ENCODE measurements around the gene ANKRD65. TPM values are rescaled to one million over a fixed set of nuclear protein-coding genes. Genes with fewer than 3 reads are reported as not detected.
"Not testable (repeated sequence)": the region's sequence is repeated elsewhere in the genome, so short reads cannot be mapped to it uniquely, and the experiment has no call there.

Gene ANKRD65
- total RNA-seq, 1 donor from 2014 or later: under 0.01 TPM

DNA sequence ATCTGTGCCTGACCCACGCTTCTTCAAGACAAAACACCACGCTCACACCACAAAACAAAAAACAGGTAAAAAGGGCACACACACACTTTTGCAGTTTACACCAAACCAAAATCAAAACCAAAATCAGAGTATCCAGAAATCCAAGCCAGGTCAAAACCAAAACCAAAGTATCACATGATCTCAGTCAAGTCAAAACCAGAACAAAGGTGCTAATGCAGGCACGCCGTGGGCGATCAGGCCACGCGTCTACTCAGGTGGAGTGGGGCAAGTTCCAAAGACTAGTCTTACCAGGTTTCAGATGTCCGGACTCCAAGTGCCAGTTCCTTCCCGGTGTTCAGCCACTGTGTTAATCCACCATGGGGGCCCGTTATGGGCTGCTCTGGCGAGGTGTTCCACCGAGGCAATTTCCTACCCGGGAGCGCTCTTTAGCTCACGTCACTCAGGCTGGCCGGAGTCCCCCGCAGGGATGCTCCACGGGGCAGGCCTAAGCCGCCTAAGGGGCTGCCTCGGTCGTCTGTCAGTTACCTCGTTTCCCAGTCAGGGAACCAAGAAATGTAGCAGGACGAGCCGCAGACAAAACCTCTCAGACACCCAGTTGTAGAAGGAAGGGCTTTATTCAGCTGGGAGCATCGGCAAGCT is 3.1 kb downstream of the ANKRD65 start:
- DNase-seq (ENCODE audit: low read depth in 2 of 2): not testable (repeated sequence)

DNA sequence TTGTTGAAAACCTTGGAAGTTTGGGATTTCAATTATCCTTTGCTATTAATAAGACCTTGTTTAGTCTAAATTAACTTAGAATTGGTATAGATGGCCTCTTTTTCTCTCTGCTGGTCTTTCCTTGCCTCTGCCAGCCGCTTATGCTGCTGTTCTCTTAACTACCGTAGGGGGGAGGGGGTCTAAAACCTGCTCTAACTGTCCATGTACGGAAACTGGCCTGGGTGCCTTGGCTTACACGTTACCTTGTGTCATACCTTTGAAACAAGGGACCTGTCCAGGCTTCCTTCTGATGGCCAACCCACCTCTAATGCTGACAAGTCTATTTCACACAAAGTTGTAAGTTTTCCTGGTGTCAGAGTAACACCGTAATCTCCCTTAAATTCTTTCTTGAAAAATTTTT is 3.7 kb downstream of the ANKRD65 start:
- not testable (repeated sequence) for DNase-seq (ENCODE audit: low read depth in 2 of 2)

DNA sequence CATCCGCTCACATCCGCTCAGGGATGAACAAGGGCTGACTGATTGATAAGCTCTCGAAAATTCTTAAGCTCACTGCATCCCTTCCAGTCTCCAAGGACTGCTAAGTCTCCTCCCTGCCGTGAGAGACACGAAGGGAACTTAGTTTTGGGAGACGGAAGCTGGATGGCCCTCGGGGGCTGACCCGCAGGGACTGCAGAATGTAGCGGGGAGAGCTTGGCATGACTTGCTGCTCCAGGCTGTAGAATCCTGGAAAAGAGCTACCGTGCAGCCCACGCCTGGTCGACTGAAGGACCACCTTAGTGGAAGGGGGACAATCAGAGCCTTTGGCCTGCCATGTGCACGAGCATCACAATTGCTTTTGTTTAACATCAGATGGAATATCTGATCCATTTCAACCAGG is 5.3 kb downstream of the ANKRD65 start:
- no peak for DNase-seq (ENCODE audit: low read depth in 2 of 2)

GRCh38 chr1:1412311-1412902 is 8.7 kb downstream of the ANKRD65 start:
- not testable (repeated sequence) for DNase-seq (ENCODE audit: low read depth in 2 of 2)

- DNase-seq (ENCODE audit: low read depth in 2 of 2): no peak
These were observed 9.4 kb downstream of the ANKRD65 start for GRCh38 chr1:1411626-1412025.

DNA sequence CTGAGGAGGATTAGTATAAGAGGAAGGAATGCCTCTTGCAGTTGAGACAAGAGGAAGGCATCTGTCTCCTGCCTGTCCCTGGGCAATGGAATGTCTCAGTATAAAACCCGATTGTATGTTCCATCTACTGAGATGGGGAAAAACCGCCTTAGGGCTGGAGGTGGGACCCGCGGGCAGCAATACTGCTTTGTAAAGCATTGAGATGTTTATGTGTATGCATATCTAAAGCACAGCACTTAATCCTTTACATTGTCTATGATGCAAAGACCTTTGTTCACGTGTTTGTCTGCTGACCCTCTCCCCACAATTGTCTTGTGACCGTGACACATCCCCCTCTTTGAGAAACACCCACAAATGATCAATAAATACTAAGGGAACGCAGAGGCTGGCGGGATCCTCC is 10.8 kb downstream of the ANKRD65 start:
- DNase-seq (ENCODE audit: low read depth in 2 of 2): not testable (repeated sequence)

DNA sequence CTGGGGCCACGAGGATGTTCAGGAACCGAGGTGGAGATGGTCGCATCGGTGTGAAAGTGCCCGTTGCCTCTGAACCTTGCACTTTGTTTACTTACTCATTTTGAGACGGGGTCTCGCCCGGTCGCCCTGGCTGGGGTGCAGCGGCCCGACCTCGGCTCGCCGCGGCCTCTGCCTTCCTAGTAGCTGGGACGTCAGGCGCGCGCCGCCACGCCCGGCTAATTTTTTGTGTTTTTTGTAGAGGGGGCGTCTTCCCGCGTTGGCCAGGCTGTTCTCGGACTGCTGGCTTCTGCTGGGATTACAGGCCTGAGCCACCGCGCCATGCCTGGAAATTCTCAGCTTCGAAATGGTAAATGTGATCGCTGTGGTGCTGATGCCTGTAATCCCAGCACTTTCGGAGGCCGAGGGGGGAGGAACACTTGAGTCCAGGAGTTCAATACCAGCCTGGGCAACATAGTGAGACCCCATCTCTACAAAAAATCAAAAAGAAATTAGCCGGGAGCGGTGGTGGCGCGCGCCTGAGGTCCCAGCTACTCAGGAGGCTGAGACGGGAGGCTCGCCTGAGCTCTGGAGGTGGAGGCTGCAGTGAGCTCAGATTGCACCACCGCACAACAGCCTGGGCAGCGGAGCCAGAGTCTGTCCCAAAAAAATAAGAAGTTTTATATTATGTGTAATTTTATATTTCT is 13.3 kb downstream of the ANKRD65 start:
- DNase-seq (ENCODE audit: low read depth in 2 of 2): peak; percentile 78

DNA sequence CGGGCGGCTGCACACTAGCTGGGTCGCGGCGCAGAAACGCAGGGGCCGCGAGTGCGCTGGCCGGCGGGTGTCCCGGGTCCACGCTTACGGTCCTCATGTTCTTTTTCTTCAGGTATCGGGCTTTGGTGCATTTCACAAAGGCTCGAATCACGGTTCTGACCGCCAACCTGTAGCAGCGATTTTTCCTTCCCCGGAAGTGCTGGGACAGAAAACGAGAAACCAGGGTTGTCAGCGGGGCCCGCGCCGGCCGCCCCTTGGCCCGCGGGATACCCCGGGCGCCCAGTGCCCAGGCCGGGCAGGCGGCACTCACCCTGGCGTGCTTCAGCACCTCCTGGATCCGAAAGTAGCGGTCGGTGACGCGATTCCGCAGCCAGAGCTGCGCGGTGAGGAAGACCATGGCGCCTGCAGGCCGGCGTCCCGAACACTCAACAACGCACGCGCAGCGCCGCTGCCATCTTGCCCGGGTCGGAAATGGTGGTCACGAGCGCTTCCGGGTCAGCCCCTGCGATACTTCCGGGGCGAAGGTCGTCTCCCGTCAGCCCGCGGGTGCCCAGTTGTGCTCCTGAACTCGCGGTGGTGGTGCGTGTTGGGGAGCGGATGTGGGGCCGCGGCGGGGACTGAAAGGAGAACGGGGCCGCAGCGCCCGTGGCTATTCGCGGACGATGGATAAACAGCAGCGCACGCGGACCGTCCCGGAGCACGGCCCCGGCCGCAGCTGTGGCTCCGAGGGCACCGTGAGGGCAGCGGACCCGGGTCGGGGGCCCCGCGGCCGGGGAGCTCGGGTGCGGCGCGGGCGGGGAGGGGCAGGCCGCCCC is 14.0 kb downstream of the ANKRD65 start, which contains the start of gene MRPL20:
MRPL20 (minus strand) TSS at position 473 of the 815 bp plus-strand sequence; CDS start at position 397, 76 bp downstream.
- peak; percentile 92 to 93 for DNase-seq (ENCODE audit: low read depth in 2 of 2)

GRCh38 chr1:1406101-1406820 is 14.8 kb downstream of the ANKRD65 start:
- DNase-seq (ENCODE audit: low read depth in 2 of 2): no peak

DNA sequence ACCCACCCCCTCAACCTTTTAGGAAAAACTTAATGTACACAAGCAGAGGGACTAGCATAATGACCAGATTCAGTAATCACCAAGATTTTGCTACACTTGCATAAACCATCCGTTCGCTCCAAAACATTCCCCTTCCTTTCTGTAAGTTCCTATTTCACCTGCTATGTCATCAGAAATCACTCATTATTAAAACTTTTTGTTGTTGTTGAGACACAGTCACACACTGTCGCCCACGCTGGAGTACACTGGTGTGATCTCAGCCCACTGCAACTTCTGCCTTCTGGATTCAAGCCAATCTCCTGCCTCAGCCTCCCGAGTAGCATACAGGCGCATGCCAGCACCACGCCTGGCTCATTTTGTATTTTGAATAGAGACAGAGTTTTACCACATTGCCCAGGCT is 17.4 kb downstream of the ANKRD65 start:
- DNase-seq (ENCODE audit: low read depth in 2 of 2): no peak

DNA sequence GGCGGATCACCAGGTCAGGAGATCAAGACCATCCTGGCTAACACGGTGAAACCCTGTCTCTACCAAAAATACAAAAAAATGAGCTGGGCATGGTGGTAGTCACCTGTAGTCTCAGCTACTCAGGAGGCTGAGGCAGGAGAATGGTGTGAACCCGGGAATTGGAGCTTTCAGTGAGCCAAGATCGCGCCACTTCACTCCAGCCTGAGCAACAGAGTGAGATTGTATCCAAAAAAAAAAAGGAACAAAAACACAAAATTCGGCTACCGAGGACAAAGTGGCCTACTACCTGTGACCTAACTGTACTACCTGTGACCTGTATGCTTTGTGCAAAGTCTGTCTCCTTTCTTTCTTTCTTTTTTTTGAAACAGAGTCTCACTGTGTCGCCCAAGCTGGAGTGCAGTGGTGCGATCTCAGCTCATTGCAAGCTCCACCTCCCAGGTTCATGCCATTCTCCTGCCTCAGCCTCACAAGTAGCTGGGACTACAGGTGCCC is 18.1 kb downstream of the ANKRD65 start:
- DNase-seq (ENCODE audit: low read depth in 2 of 2): not testable (repeated sequence)

DNA sequence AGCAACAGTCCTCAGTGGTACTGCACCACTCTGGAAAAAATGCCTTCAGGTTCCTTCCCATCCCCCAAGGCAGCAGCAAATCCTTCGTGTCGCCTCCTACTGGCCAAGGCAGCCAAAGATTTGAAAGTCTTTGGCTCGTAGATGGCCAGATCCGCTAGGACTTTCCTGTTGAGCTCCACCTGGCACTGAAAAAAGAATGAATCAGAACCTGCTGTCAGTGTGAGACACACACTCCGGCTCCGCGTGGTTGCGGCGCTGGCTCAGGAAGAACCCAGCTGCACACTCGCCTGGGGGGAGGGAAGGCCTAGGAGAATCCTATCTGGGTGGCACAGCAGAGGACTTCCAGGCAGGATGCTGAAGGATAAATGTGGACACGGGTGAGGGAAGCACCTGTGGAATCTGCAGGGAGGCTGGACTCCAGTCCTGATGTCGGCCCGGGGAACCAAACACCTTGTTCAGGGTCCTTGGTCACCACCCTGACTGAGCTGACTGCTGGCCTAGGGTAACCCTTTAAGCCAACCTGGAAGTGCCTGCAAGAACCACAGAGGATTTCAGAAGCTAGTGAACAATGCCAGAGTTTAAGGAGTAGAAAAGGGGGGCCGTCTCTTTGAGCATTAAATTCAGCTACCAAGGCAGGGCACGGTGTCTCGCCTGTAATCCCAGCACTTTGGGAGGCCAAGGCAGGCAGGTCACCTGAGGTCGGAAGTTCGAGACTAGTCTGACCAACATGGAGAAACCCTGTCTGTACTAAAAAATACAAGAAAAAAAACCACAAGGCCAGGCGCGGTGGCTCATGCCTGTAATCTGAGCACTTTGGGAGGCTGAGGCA is 18.8 kb downstream of the ANKRD65 start:
- peak; percentile 75 to 81 for DNase-seq (ENCODE audit: low read depth in 2 of 2)

- no peak for DNase-seq (ENCODE audit: low read depth in 2 of 2)
These were observed 19.5 kb downstream of the ANKRD65 start for GRCh38 chr1:1401457-1402010.

DNA sequence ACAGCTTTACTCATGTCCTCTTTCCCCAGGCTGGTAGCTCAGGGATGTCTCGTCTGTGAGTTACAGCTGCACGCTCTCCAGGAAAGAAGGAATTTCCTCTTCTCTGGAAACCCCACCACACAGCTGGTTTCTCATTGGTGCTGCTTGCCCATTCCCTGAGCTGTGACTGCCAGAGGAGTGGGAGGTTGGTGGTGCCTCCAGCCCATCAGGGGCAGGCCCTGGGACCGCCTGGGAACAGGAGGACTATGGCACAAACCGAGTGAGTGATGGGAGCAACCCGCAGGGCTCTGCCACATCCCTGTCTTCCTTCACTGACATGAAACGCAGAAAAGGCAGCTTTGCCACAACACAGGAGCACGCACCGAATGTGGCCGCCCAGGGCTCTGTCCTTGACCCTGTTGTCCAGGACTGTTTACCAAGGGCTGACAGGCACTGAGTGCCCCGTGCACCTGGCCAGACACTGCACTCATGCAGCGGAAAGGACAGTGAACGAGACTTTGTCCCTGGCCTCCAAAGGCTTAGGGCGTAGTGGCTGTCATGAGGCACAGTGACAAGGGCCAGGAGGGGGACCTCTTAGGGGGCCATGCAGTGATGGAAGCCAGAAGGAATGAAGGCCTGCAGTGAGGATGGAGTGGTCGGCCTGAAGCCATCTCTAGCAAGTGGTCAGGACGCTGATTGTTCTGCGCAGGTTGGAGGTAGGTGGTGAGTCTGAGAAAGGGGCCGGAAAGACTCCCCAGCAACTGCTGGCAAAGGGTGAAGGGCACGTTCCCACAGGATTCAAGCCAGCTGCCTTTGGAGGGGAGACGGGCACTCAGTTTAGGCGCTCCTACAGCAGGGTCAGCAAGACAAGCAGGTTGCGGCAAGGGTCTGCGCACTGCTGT is 20.3 kb downstream of the ANKRD65 start:
- peak in 1 of 2 donors; percentile 32 for DNase-seq (ENCODE audit: low read depth in 2 of 2)

DNA sequence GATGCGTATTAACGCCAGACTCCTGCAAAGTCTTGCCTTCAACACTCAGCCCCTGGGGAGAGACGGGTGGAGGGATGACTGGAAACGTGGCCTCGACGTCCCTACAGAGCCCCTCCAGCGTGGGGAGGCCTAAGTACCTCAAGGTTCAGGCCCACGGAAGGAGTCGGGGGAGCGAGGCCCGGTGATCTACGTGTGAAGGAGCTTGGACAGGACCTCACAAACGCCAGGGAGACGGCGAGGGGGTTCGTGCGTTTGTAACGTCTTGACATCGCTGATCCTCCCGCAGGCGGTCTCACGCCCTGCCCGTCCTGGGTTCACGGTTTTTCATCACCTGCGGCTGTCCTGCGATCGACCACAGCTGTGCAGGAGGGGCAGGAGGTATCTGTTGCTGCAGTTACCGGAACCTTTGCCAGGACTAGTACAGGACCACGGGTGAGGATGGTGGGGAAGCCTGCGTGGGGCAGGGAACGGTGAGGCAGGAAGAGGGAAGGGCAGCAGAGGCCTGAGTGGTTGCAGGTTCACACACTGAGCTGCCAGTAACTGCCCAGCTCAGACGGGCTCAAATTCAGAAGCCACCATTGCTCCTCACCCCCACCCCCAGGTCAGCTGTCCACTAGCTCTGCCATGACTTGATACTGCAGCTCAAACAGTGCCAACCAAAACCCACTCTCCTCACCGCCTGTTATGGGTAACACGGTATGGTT is 21.1 kb downstream of the ANKRD65 start:
- peak; percentile 33 to 37 for DNase-seq (ENCODE audit: low read depth in 2 of 2)

GRCh38 chr1:1399187-1399871 is 21.7 kb downstream of the ANKRD65 start, which contains the start of gene CCNL2:
Gene CCNL2 (minus strand): TSS chr1:1399335. CDS start chr1:1399306, 29 bp downstream.
- DNase-seq (ENCODE audit: low read depth in 2 of 2): peak; percentile 99

DNA sequence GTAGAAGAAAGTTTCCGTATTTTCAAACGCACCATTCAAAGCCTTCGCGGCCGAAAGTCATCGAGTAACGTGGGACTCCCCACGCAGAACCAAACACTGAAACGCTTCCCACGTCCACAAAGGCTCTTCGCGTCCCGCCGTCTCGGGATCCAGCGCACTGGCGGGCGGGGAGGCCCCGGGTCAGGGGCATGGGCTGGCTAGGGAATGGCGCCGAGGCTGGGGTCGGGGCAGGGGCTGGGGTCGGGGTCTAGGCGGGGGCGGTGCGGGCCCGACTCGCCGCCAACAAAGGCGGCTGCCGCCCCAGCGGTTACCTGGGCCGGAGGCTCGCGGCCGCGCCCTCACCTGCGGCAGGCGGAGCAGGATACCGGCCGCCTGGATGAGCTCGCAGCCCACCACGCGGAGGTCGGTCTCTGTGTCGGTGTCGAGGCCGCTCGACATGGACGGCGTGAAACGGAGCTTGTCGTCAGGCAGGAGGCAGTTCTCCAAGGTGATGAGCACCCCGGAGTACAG is 22.3 kb downstream of the ANKRD65 start:
- DNase-seq (ENCODE audit: low read depth in 2 of 2): no peak

Measured in lung microvascular endothelial cell (primary cell).